ENCODE data around the gene RFC4.

DNA sequence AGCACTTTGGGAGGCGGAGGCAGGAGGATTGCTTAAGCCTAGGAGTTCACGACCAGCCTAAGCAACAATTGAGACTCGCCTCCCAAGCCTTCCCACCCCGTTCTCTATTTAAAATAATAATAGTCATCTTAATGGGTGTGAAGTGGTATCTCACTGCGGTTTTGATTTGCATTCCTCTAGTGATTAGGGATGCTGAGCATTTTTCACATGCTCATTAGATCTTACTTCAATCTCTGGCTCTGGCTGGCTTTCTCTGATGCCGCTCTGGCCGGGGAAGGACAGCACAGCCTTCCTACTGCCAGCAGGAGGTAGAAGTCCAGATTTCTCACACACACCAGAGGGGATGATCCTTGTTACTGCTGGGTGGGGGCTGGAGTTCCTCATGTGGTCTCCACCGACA is 30.3 kb downstream of the RFC4 start:
- TF ChIP-seq, protein P1, sequence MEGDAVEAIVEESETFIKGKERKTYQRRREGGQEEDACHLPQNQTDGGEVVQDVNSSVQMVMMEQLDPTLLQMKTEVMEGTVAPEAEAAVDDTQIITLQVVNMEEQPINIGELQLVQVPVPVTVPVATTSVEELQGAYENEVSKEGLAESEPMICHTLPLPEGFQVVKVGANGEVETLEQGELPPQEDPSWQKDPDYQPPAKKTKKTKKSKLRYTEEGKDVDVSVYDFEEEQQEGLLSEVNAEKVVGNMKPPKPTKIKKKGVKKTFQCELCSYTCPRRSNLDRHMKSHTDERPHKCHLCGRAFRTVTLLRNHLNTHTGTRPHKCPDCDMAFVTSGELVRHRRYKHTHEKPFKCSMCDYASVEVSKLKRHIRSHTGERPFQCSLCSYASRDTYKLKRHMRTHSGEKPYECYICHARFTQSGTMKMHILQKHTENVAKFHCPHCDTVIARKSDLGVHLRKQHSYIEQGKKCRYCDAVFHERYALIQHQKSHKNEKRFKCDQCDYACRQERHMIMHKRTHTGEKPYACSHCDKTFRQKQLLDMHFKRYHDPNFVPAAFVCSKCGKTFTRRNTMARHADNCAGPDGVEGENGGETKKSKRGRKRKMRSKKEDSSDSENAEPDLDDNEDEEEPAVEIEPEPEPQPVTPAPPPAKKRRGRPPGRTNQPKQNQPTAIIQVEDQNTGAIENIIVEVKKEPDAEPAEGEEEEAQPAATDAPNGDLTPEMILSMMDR (IDR thresholded peaks at IDR 0.05), result no peak
- TF ChIP-seq POLR2A (IDR thresholded peaks at IDR 0.05), result no peak
